ENCODE results near the gene ZNF564. TPM values are rescaled to one million over a fixed set of nuclear protein-coding genes. Genes with fewer than 3 reads are reported as not detected.
"Not testable (repeated sequence)": the region's sequence is repeated elsewhere in the genome, so short reads cannot be mapped to it uniquely, and the experiment has no call there.

ZNF564 gene
- polyA plus RNA-seq (2013, experiment 1 of 4) = 9.6 TPM
- 10.6 TPM for polyA plus RNA-seq (2013, experiment 2 of 4)
- 9.2 TPM for polyA plus RNA-seq (2013, experiment 3 of 4)
- 8.9 TPM for polyA plus RNA-seq (2013, experiment 4 of 4)

DNA sequence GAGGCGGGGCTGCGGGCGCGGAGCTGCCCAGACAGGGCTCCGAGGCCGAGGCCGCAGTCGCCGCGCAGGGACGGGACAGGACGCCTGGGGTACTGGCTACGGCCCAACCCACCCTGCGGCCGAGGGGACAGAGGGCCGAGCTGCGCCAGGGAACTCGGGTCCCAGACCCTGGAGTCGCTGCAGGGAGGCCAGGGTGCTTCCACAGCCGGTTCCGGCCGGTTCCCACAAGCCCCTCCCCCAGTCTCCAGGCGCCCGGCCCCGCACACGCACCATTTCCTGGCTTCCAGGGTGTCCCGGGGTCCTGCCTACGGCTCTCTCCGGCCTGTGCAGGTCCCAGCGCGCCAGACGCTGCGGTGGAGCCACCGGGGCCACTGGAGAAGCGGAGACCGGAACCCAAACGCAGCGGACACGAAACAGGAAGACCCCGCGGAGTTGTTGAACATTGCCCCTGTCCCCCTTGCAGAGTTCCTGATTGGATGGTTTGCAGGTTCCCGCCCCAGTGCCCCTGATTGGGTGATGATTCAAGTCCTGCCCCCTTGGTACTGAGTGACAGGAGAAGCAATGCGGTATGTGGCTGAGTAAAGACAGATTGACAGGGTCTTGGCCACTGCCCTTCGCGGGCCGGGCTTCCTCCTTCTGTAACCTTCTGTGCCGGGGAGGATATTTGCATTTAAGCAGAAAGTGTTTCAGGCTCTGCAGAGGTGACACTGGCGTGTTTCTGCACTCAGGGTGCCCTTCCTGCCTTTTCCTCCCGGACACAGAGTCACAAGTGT lies at the start of gene ZNF564:
Gene ZNF564 (minus strand): TSS at position 423 of the 773 bp plus-strand sequence. CDS start 150 bp downstream, at position 273.
- 0% methylated on average over 49 of the region's 49 CpGs for whole genome bisulfite sequencing, 2 experiments
- H3K4me1 ChIP-seq (ENCODE audit: control insufficient read depth, insufficient read depth, low read length) = peaks cover 3% of the 10 kb centered on the region
- H3K9me3 ChIP-seq (ENCODE audit: control insufficient read depth, low read length) = no peaks in the 10 kb centered on the region
- peak within 1 kb of the TSS; percentile 92 for H3K4me3 ChIP-seq (ENCODE audit: insufficient read depth, low read depth, low read length)
- no peaks in the 10 kb centered on the region for H3K27me3 ChIP-seq (ENCODE audit: control insufficient read depth, insufficient read depth, low read length, poor library complexity, severe bottlenecking)
- H3K27ac ChIP-seq (ENCODE audit: insufficient read depth, low read depth, low read length, poor library complexity, severe bottlenecking) = peak within 1 kb of the TSS; percentile 98
- H3K36me3 ChIP-seq (ENCODE audit: control insufficient read depth, insufficient read depth, low read length) = peaks cover 3% of the 10 kb centered on the region

DNA sequence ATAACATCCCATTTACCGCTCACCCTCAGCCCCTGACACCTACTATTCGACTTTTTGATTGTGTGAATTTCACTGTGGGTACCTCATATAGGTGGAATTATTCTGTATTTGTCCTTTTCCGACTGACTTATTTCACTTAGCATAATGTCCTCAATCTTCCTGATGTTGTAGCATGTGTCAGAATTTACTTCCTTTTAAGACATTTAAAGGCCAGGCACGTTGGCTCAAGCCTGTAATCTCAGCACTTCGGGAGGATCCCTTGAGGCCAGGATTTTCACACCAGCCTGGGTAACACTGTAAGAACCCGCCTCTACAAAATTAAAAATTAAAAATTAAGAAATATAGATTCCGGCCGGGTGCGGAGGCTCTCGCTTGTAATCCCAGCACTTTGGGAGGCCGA lies 46.3 kb upstream of the ZNF564 start:
- 91 to 94% methylated on average over 8 to 11 of the region's 11 CpGs for WGBS, 2 experiments

GRCh38 chr19:12596927-12597548 lies 45.8 kb upstream of the ZNF564 start:
- Histone ChIP-seq H3K4me3 (ENCODE audit: insufficient read depth, low read depth, low read length) (peak overlapping the region; percentile 34), H3K27me3 (ENCODE audit: control insufficient read depth, insufficient read depth, low read length, poor library complexity, severe bottlenecking) (peaks cover 7% of the 10 kb centered on the region), H3K27ac (ENCODE audit: insufficient read depth, low read depth, low read length, poor library complexity, severe bottlenecking) (no peak overlapping the region), H3K9me3 (ENCODE audit: control insufficient read depth, low read length) (no peaks in the 10 kb centered on the region), H3K36me3 (ENCODE audit: control insufficient read depth, insufficient read depth, low read length) (no peaks in the 10 kb centered on the region), H3K4me1 (ENCODE audit: control insufficient read depth, insufficient read depth, low read length) (no peaks in the 10 kb centered on the region)
- 69 to 70% methylated on average over 38 of the region's 38 CpGs for whole genome bisulfite sequencing, 2 experiments

More for the DNA sequence above, 46.3 kb upstream of the ZNF564 start:
- Histone ChIP-seq H3K4me3 (ENCODE audit: insufficient read depth, low read depth, low read length) (no peak overlapping the region), H3K27me3 (ENCODE audit: control insufficient read depth, insufficient read depth, low read length, poor library complexity, severe bottlenecking) (peaks cover 7% of the 10 kb centered on the region), H3K4me1 (ENCODE audit: control insufficient read depth, insufficient read depth, low read length) (no peaks in the 10 kb centered on the region), H3K9me3 (ENCODE audit: control insufficient read depth, low read length) (no peaks in the 10 kb centered on the region), H3K36me3 (ENCODE audit: control insufficient read depth, insufficient read depth, low read length) (no peaks in the 10 kb centered on the region), H3K27ac (ENCODE audit: insufficient read depth, low read depth, low read length, poor library complexity, severe bottlenecking) (no peak overlapping the region)

- peak overlapping the region; percentile 34 for H3K4me3 ChIP-seq (ENCODE audit: insufficient read depth, low read depth, low read length)
- no peaks in the 10 kb centered on the region for H3K36me3 ChIP-seq (ENCODE audit: control insufficient read depth, insufficient read depth, low read length)
- 78 to 85% methylated on average over 11 of the region's 11 CpGs for WGBS, 2 experiments
- H3K4me1 ChIP-seq (ENCODE audit: control insufficient read depth, insufficient read depth, low read length) = no peaks in the 10 kb centered on the region
- H3K27ac ChIP-seq (ENCODE audit: insufficient read depth, low read depth, low read length, poor library complexity, severe bottlenecking) = no peak overlapping the region
- peaks cover 7% of the 10 kb centered on the region for H3K27me3 ChIP-seq (ENCODE audit: control insufficient read depth, insufficient read depth, low read length, poor library complexity, severe bottlenecking)
- H3K9me3 ChIP-seq (ENCODE audit: control insufficient read depth, low read length) = no peaks in the 10 kb centered on the region
Measured at GRCh38 chr19:12596485-12596884, 45.2 kb upstream of the ZNF564 start.

DNA sequence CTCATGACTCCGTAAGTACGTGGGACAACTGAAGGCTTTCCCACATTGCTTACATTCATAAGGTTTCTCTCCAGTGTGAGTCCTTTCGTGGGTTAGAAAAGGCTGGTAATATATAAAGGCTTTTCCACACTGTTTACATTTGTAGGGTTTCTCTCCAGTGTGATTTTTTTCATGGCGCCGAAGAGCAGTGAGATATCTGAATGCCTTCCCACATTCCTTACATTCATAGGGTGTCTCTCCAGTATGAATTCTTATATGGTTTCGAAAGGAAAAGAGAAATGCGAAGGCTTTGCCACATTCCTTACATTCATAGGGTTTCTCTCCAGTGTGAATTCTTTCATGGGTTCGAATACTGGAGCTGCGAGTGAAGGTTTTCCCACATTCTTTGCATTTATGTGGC lies 29.8 kb upstream of the ZNF564 start:
- Histone ChIP-seq H3K27me3 (ENCODE audit: control insufficient read depth, insufficient read depth, low read length, poor library complexity, severe bottlenecking) (no peaks in the 10 kb centered on the region), H3K4me3 (ENCODE audit: insufficient read depth, low read depth, low read length) (no peak overlapping the region), H3K4me1 (ENCODE audit: control insufficient read depth, insufficient read depth, low read length) (no peaks in the 10 kb centered on the region), H3K9me3 (ENCODE audit: control insufficient read depth, low read length) (no peaks in the 10 kb centered on the region), H3K36me3 (ENCODE audit: control insufficient read depth, insufficient read depth, low read length) (peaks cover 30% of the 10 kb centered on the region), H3K27ac (ENCODE audit: insufficient read depth, low read depth, low read length, poor library complexity, severe bottlenecking) (no peak overlapping the region)
- 92 to 95% methylated on average over 8 to 9 of the region's 9 CpGs for WGBS, 2 experiments

GRCh38 chr19:12580180-12580694 lies 29.0 kb upstream of the ZNF564 start:
- no peak overlapping the region for H3K4me3 ChIP-seq (ENCODE audit: insufficient read depth, low read depth, low read length)
- H3K27me3 ChIP-seq (ENCODE audit: control insufficient read depth, insufficient read depth, low read length, poor library complexity, severe bottlenecking) = no peaks in the 10 kb centered on the region
- no peak overlapping the region for H3K27ac ChIP-seq (ENCODE audit: insufficient read depth, low read depth, low read length, poor library complexity, severe bottlenecking)
- H3K4me1 ChIP-seq (ENCODE audit: control insufficient read depth, insufficient read depth, low read length) = no peaks in the 10 kb centered on the region
- H3K9me3 ChIP-seq (ENCODE audit: control insufficient read depth, low read length) = no peaks in the 10 kb centered on the region
- peaks cover 30% of the 10 kb centered on the region for H3K36me3 ChIP-seq (ENCODE audit: control insufficient read depth, insufficient read depth, low read length)
- 94 to 96% methylated on average over 11 of the region's 11 CpGs for whole genome bisulfite sequencing, 2 experiments

GRCh38 chr19:12578641-12579040 lies 27.4 kb upstream of the ZNF564 start:
- Histone ChIP-seq H3K9me3 (ENCODE audit: control insufficient read depth, low read length) (no peaks in the 10 kb centered on the region), H3K36me3 (ENCODE audit: control insufficient read depth, insufficient read depth, low read length) (peaks cover 30% of the 10 kb centered on the region)
- 92 to 95% methylated on average over 10 of the region's 10 CpGs for WGBS, 2 experiments

DNA sequence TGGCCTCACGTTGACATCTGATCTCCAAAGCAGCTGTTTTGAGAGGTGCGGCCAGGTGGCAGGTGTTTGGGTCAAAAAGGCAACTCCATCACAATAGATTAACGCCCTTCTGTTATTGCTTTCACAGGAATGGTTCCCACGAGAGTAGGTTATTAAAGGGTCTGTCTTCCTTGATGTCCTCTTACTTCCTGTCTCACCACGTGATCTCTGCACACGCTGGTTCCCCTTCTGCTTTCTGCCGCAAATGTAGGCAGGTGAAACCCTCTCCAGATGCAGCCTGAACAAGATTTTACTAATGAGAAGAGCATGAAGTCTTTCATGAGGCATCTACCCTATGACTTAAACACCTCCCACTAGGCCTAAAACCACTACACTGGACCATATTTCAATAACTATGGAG lies 22.8 kb upstream of the ZNF564 start:
- Histone ChIP-seq H3K27ac (ENCODE audit: insufficient read depth, low read depth, low read length, poor library complexity, severe bottlenecking) (no peak overlapping the region), H3K4me1 (ENCODE audit: control insufficient read depth, insufficient read depth, low read length) (no peaks in the 10 kb centered on the region), H3K4me3 (ENCODE audit: insufficient read depth, low read depth, low read length) (no peak overlapping the region), H3K9me3 (ENCODE audit: control insufficient read depth, low read length) (no peaks in the 10 kb centered on the region), H3K36me3 (ENCODE audit: control insufficient read depth, insufficient read depth, low read length) (peaks cover 4% of the 10 kb centered on the region), H3K27me3 (ENCODE audit: control insufficient read depth, insufficient read depth, low read length, poor library complexity, severe bottlenecking) (no peaks in the 10 kb centered on the region)
- 91 to 93% methylated on average over 7 of the region's 7 CpGs for WGBS, 2 experiments

More at GRCh38 chr19:12578641-12579040, 27.4 kb upstream of the ZNF564 start:
- Histone ChIP-seq H3K27me3 (ENCODE audit: control insufficient read depth, insufficient read depth, low read length, poor library complexity, severe bottlenecking) (no peaks in the 10 kb centered on the region), H3K4me1 (ENCODE audit: control insufficient read depth, insufficient read depth, low read length) (no peaks in the 10 kb centered on the region), H3K4me3 (ENCODE audit: insufficient read depth, low read depth, low read length) (no peak overlapping the region), H3K27ac (ENCODE audit: insufficient read depth, low read depth, low read length, poor library complexity, severe bottlenecking) (no peak overlapping the region)

DNA sequence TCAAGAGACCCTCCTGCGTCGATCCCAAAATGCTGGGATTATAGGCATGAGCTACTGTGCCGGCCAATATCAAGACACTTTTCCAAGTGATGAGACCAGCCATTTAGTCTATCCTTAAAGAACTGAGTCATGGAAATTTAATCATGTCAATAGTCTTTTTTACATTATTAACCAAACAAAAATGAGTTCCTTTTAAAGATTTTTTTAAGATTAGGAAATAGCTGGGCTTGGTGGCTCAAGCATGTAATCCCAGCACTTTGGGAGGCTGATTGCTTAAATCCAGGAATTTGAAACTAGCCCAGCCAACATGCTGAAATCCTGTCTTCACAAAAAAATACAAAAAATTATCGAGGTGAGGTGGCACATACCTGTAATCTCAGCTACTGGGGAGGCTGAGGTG lies 16.7 kb upstream of the ZNF564 start:
- Histone ChIP-seq H3K4me3 (ENCODE audit: insufficient read depth, low read depth, low read length) (no peak overlapping the region), H3K27me3 (ENCODE audit: control insufficient read depth, insufficient read depth, low read length, poor library complexity, severe bottlenecking) (no peaks in the 10 kb centered on the region), H3K27ac (ENCODE audit: insufficient read depth, low read depth, low read length, poor library complexity, severe bottlenecking) (no peak overlapping the region), H3K36me3 (ENCODE audit: control insufficient read depth, insufficient read depth, low read length) (no peaks in the 10 kb centered on the region), H3K9me3 (ENCODE audit: control insufficient read depth, low read length) (no peaks in the 10 kb centered on the region), H3K4me1 (ENCODE audit: control insufficient read depth, insufficient read depth, low read length) (no peaks in the 10 kb centered on the region)
- WGBS, 2 experiments = 86 to 92% methylated on average over 4 of the region's 4 CpGs

GRCh38 chr19:12566380-12566779 lies 15.1 kb upstream of the ZNF564 start:
- H3K27ac ChIP-seq (ENCODE audit: insufficient read depth, low read depth, low read length, poor library complexity, severe bottlenecking); H3K4me1 ChIP-seq (ENCODE audit: control insufficient read depth, insufficient read depth, low read length); H3K9me3 ChIP-seq (ENCODE audit: control insufficient read depth, low read length); H3K27me3 ChIP-seq (ENCODE audit: control insufficient read depth, insufficient read depth, low read length, poor library complexity, severe bottlenecking); H3K36me3 ChIP-seq (ENCODE audit: control insufficient read depth, insufficient read depth, low read length); H3K4me3 ChIP-seq (ENCODE audit: insufficient read depth, low read depth, low read length): not testable (repeated sequence)
- WGBS, 2 experiments = 94 to 100% methylated on average over 1 to 2 of the region's 5 CpGs

Measured in ectodermal cell (in vitro differentiated cells).